Activated CD8-positive, alpha-beta T cell treated with anti-CD3 and anti-CD28 coated beads for 36 hours (primary cell): ENCODE measurements around the gene EVPLL. TPM values are rescaled to one million over a fixed set of nuclear protein-coding genes. Genes with fewer than 3 reads are reported as not detected.

Experiments used
- ATAC-seq: fragments of 200-7000 bp; cut with Tn5 transposase; one replicate; pipeline ENCODE4 v1.10.0; 2021; ENCODE audit warnings: mild to moderate bottlenecking, moderate library complexity
- CTCF ChIA-PET: fragments of 350-600 bp; sonication (Branson Sonifier 250); formaldehyde crosslinking; loops from one replicate; lab custom pipeline; 2021; ENCODE audit warnings: antibody characterized with exemption; lab: Charles Lee
- POLR2A ChIA-PET: fragments of 350-600 bp; sonication (Branson Sonifier 250); formaldehyde crosslinking; loops from one replicate; lab custom pipeline; 2021; ENCODE audit warnings: antibody characterized with exemption; lab: Charles Lee
- DNase-seq: peaks from one replicate; pipeline ENCODE4 v3.0.0-alpha.2; 2020
- H3K27ac Mint-ChIP-seq: one replicate; pipeline ENCODE4 v1.8.0; 2021; ENCODE audit warnings: mild to moderate bottlenecking, mixed read lengths
- H3K27me3 Mint-ChIP-seq: one replicate; pipeline ENCODE4 v1.8.0; 2021; ENCODE audit warnings: mixed read lengths
- H3K36me3 Mint-ChIP-seq: one replicate; pipeline ENCODE4 v1.8.0; 2021; ENCODE audit warnings: low read depth, mixed read lengths
- H3K4me1 Mint-ChIP-seq: one replicate; pipeline ENCODE4 v1.8.0; 2021; ENCODE audit warnings: low read depth, mixed read lengths
- H3K4me3 Mint-ChIP-seq: one replicate; pipeline ENCODE4 v1.8.0; 2021; ENCODE audit warnings: mild to moderate bottlenecking, moderate library complexity, mixed read lengths
- H3K9me3 Mint-ChIP-seq: one replicate; pipeline ENCODE4 v1.8.0; 2021; ENCODE audit warnings: mixed read lengths
- CTCF ChIP-seq: fragments of 200-600 bp; IDR thresholded peaks from one replicate; pipeline ENCODE4 v1.8.0; 2022; ENCODE audit warnings: antibody characterized with exemption, mild to moderate bottlenecking
- intact Hi-C: fragments of 100-400 bp; cut with micrococcal nuclease; formaldehyde crosslinking; loops from one replicate; pipeline ENCODE4 v1.10.0; 2022
- total RNA-seq, 2 experiments: library from RNA; stranded (reverse); gene quantifications; one replicate each; pipeline ENCODE4 v1.2.3, GENCODE V29; 2021

Gene EVPLL
- total RNA-seq, 2 experiments from 2014 or later = not detected

- no peak for TF ChIP-seq CTCF
- Mint-ChIP-seq H3K9me3 (peaks cover 5% of the 10 kb centered on the region), H3K4me1 (no peaks in the 10 kb centered on the region), H3K27ac (no peak overlapping the region), H3K27me3 (peaks cover 6% of the 10 kb centered on the region), H3K36me3 (no peaks in the 10 kb centered on the region), H3K4me3 (no peak overlapping the region)
- CTCF ChIA-PET = no interaction called here
- ATAC-seq = no peak
- intact Hi-C loops = no loop called here
- POLR2A ChIA-PET = interaction anchor here (1.4 kb wide), 1 partner anchor 17 kb away, joined by 3 read pairs; the partner anchor contains the start of gene SHMT1
- DNase-seq = no peak
Observed at GRCh38 chr17:18379246-18380146, 1.9 kb downstream of the EVPLL start.

- DNase-seq = no peak
- Mint-ChIP-seq H3K36me3 (no peaks in the 10 kb centered on the region), H3K9me3 (no peaks in the 10 kb centered on the region), H3K4me3 (no peak overlapping the region), H3K27ac (no peak overlapping the region), H3K27me3 (peaks cover 6% of the 10 kb centered on the region), H3K4me1 (no peaks in the 10 kb centered on the region)
- no peak for TF ChIP-seq CTCF
- ChIA-PET CTCF (no interaction called here), POLR2A (no interaction called here)
- intact Hi-C loops = no loop called here
- no peak for ATAC-seq
Observed at GRCh38 chr17:18380471-18381157, 3.0 kb downstream of the EVPLL start.

GRCh38 chr17:18381158-18381952 lies 3.8 kb downstream of the EVPLL start:
- Mint-ChIP-seq H3K27me3 (peaks cover 6% of the 10 kb centered on the region), H3K27ac (no peak overlapping the region), H3K36me3 (no peaks in the 10 kb centered on the region), H3K4me3 (no peak overlapping the region), H3K9me3 (no peaks in the 10 kb centered on the region), H3K4me1 (no peaks in the 10 kb centered on the region)
- ChIA-PET CTCF (no interaction called here), POLR2A (no interaction called here)
- intact Hi-C loops = no loop called here
- no peak for ATAC-seq
- no peak for DNase-seq
- no peak for TF ChIP-seq CTCF

GRCh38 chr17:18381953-18382245 lies 4.3 kb downstream of the EVPLL start:
- H3K4me1 Mint-ChIP-seq = no peaks in the 10 kb centered on the region
- no peak overlapping the region for H3K4me3 Mint-ChIP-seq
- H3K27me3 Mint-ChIP-seq = peaks cover 6% of the 10 kb centered on the region
- no peaks in the 10 kb centered on the region for H3K9me3 Mint-ChIP-seq
- DNase-seq (no peak), ATAC-seq (no peak)
- intact Hi-C loops = no loop called here
- TF ChIP-seq CTCF = no peak
- CTCF ChIA-PET = no interaction called here
- POLR2A ChIA-PET = no interaction called here
- H3K36me3 Mint-ChIP-seq = no peaks in the 10 kb centered on the region
- H3K27ac Mint-ChIP-seq = no peak overlapping the region
